Keratinocyte (primary cell): ENCODE data around the gene TIMM50. TPM values are rescaled to one million over a fixed set of nuclear protein-coding genes. Genes with fewer than 3 reads are reported as not detected.

Experiments used
- DNase-seq: peaks from one replicate; pipeline ENCODE4 v3.0.0-alpha.2; 2011; ENCODE audit warnings: low read depth, missing footprints, low spot score
- FAIRE-seq: peaks from 2 replicates; lab custom pipeline; 2011; peaks lifted over from hg19 to GRCh38; lab: Jason Lieb, UNC
- H2AFZ ChIP-seq: 2 replicates; pipeline ENCODE4 v1.6.0; 2012; ENCODE audit warnings: low read length, control low read depth, inconsistent platforms; ENCODE audit not compliant: control insufficient read depth
- H3K27ac ChIP-seq: 2 replicates; pipeline ENCODE4 v1.5.1; 2011; ENCODE audit warnings: low read length; ENCODE audit not compliant: control insufficient read depth, insufficient read depth
- H3K27me3 ChIP-seq: 3 replicates; pipeline ENCODE4 v1.6.0; 2011; ENCODE audit warnings: low read length; ENCODE audit not compliant: control insufficient read depth, insufficient read depth; ENCODE audit errors: extremely low read depth
- H3K36me3 ChIP-seq, 2 experiments: 2 replicates in 1 of 2; 3 replicates in 1 of 2; pipeline ENCODE4 v1.5.1; 2011; ENCODE audit warnings: low read length in 2 of 2, mild to moderate bottlenecking in 1 of 2; ENCODE audit not compliant: control insufficient read depth in 2 of 2, insufficient read depth in 2 of 2; ENCODE audit errors: extremely low read depth in 1 of 2
- H3K4me1 ChIP-seq: 3 replicates; pipeline ENCODE4 v1.5.1; 2011; ENCODE audit warnings: low read length; ENCODE audit not compliant: control insufficient read depth, insufficient read depth; ENCODE audit errors: extremely low read depth
- H3K4me2 ChIP-seq: 3 replicates; pipeline ENCODE4 v1.6.0; 2011; ENCODE audit warnings: low read depth, low read length; ENCODE audit not compliant: control insufficient read depth, insufficient read depth; ENCODE audit errors: extremely low read depth
- H3K4me3 ChIP-seq, 3 experiments: fragments of 200-600 bp in 1 of 3; sonication (generic) in 1 of 3; 2 replicates in 2 of 3; 3 replicates in 1 of 3; pipeline ENCODE4 v1.5.1; 2011 to 2016; ENCODE audit warnings: low read length in 3 of 3, mild to moderate bottlenecking in 3 of 3, control low read depth in 2 of 3, inconsistent platforms in 1 of 3, low read depth in 1 of 3, mixed read lengths in 1 of 3, mixed run types in 1 of 3, moderate library complexity in 1 of 3; ENCODE audit not compliant: control insufficient read depth in 2 of 3, insufficient read depth in 2 of 3; ENCODE audit errors: extremely low read depth in 1 of 3
- H3K79me2 ChIP-seq: 2 replicates; pipeline ENCODE4 v1.6.0; 2012; ENCODE audit warnings: low read length; ENCODE audit not compliant: control insufficient read depth, insufficient read depth
- H3K9ac ChIP-seq: 3 replicates; pipeline ENCODE4 v1.6.0; 2011; ENCODE audit warnings: low read length; ENCODE audit not compliant: control insufficient read depth, insufficient read depth; ENCODE audit errors: extremely low read depth
- H3K9me1 ChIP-seq: 3 replicates; pipeline ENCODE4 v1.6.0; 2011; ENCODE audit warnings: low read length; ENCODE audit not compliant: control insufficient read depth, insufficient read depth; ENCODE audit errors: extremely low read depth
- H3K9me3 ChIP-seq: 2 replicates; pipeline ENCODE4 v1.5.1; 2012; ENCODE audit warnings: low read depth, low read length; ENCODE audit not compliant: control insufficient read depth
- H4K20me1 ChIP-seq: 3 replicates; pipeline ENCODE4 v1.6.0; 2011; ENCODE audit warnings: low read length; ENCODE audit not compliant: control insufficient read depth, insufficient read depth; ENCODE audit errors: extremely low read depth
- CTCF ChIP-seq, 3 experiments: IDR thresholded peaks in 1 of 3; conservative IDR thresholded peaks in 1 of 3; optimal IDR thresholded peaks in 1 of 3; 2 replicates in 2 of 3; 3 replicates in 1 of 3; pipeline versions ENCODE3 to v1.5.1; 2011; ENCODE audit warnings: low read length in 3 of 3, mild to moderate bottlenecking in 3 of 3, moderate library complexity in 2 of 3, control low read depth in 1 of 3, inconsistent platforms in 1 of 3; ENCODE audit not compliant: insufficient read depth in 2 of 3; ENCODE audit errors: extremely low read depth in 1 of 3
- EZH2 ChIP-seq: IDR thresholded peaks from one replicate; pipeline ENCODE4 v1.6.1; 2012; ENCODE audit warnings: inconsistent platforms, mild to moderate bottlenecking, low read length, moderate library complexity
- dilution Hi-C: fragments of 300-500 bp; cut with MboI; formaldehyde crosslinking; loops from one replicate; pipeline ENCODE4 v1.7.0; 2020; ENCODE audit warnings: low sequenced_read_pairs; ENCODE audit not compliant: extremely low pct_ligation_motif_present
- polyA plus RNA-seq, 5 experiments: library from polyadenylated mRNA; depleted of rRNA in 3 of 5; stranded (reverse) in 3 of 5; stranded (forward) in 1 of 5; unstranded in 1 of 5; fragments of >200 nt; gene quantifications; 1 replicate in 1 of 5; 2 replicates in 3 of 5; 3 replicates in 1 of 5; pipeline versions ENCODE4 v1.2.1 to v1.2.3, GENCODE V29; 2011 to 2012; ENCODE audit warnings: missing spikeins in 2 of 5, low read depth in 1 of 5, low replicate concordance in 1 of 5

Gene TIMM50
- polyA plus RNA-seq, 1 donor (not counting 4 experiments of a cell fraction or from before 2014, with no cell fraction given) = 85.5 TPM

GRCh38 chr19:39445196-39446111 is 35.2 kb upstream of the TIMM50 start, which contains the start of gene SUPT5H:
Gene SUPT5H (plus strand): TSS chr19:39445582. CDS start chr19:39445891, 309 bp downstream.
- DNase-seq (peak; percentile 91), FAIRE-seq (peak; percentile 84)
- peaks cover 11% of the 10 kb centered on the region for H4K20me1 ChIP-seq
- H3K9me3 ChIP-seq = no peaks in the 10 kb centered on the region
- no peak for TF ChIP-seq EZH2
- no peak for TF ChIP-seq CTCF (optimal IDR thresholded peaks at IDR 0.05 in 1 of 3, IDR thresholded peaks at IDR 0.05 in 1 of 3, conservative IDR thresholded peaks at IDR 0.05 in 1 of 3; ENCODE audit: extremely low read depth in 1 of 3, insufficient read depth in 2 of 3, low read length in 3 of 3)
- peaks cover 23% of the 10 kb centered on the region for H3K4me1 ChIP-seq
- H3K79me2 ChIP-seq = peaks cover 57% of the 10 kb centered on the region
- peak within 1 kb of the TSS; percentile 99 for H3K9ac ChIP-seq
- dilution Hi-C loops = no loop called here
- peak within 1 kb of the TSS; percentile 97 for H3K27ac ChIP-seq
- peaks cover 2 to 5% of the 10 kb centered on the region in 2 experiments for H3K36me3 ChIP-seq
- H3K9me1 ChIP-seq = peaks cover 2% of the 10 kb centered on the region
- peak within 1 kb of the TSS; percentile 82 for H3K4me2 ChIP-seq
- peak within 1 kb of the TSS; percentile 90 for H2AFZ ChIP-seq
- H3K4me3 ChIP-seq = peak within 1 kb of the TSS; percentile 91 to 98 (median 95)
- H3K27me3 ChIP-seq = no peaks in the 10 kb centered on the region

DNA sequence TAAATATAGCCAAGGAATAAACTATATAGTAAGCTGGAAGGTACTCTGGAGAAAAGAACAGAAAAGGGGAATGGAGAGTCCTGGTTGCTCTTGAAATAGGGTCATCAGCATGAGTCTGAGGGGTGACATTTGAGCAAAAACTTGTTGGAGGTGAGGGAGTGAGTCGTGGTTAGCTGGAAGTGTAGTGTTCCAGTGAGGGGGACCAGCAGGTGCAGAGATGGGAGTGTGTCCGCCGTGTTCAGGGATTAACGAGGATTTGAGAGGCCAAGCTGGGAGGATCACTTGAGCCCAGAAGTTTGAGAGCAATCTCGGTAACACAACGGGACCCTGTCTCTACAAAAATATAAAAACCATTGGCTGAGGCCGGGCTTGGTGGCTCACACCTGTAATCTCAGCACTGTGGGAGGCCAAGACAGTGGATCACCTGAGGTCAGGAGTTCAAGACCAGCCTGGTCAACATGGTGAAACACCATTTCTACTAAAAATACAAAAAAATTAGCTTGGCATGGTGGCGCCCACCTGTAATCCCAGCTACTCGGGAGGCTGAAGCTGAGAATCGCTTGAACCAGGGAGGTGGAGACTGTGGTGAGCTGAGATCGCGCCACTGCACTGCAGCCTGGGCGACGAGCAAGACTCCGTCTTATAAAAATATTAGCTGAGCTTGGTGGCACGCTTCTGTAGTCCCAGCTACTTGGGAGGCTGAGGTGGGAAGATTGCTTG is 34.1 kb upstream of the TIMM50 start:
- Histone ChIP-seq H3K9ac (peak overlapping the region; percentile 99), H3K27ac (peak overlapping the region; percentile 97), H3K27me3 (no peaks in the 10 kb centered on the region), H3K36me3 (peaks cover 4 to 7% of the 10 kb centered on the region in 2 experiments), H4K20me1 (peaks cover 14% of the 10 kb centered on the region), H3K79me2 (peaks cover 68% of the 10 kb centered on the region), H2AFZ (no peak overlapping the region), H3K4me3 (peak overlapping the region; percentile 91 to 98 (median 95)), H3K9me1 (peaks cover 2% of the 10 kb centered on the region), H3K4me2 (peak overlapping the region; percentile 76), H3K9me3 (no peaks in the 10 kb centered on the region), H3K4me1 (peaks cover 23% of the 10 kb centered on the region)
- TF ChIP-seq EZH2 (no peak), CTCF (optimal IDR thresholded peaks at IDR 0.05 in 1 of 3, IDR thresholded peaks at IDR 0.05 in 1 of 3, conservative IDR thresholded peaks at IDR 0.05 in 1 of 3; ENCODE audit: extremely low read depth in 1 of 3, insufficient read depth in 2 of 3, low read length in 3 of 3) (no peak)
- FAIRE-seq (no peak), DNase-seq (no peak)
- dilution Hi-C loops = no loop called here
